Thoracic aorta (tissue), 2 donors: Measurements from ENCODE around the gene EPHA6. TPM values are rescaled to one million over a fixed set of nuclear protein-coding genes. Genes with fewer than 3 reads are reported as not detected.

Experiments
- ATAC-seq: fragments of 150-250 bp; one replicate; pipeline ENCODE4 v1.8.0; 2017; ENCODE audit warnings: low read depth; ENCODE audit not compliant: insufficient number of reproducible peaks, low FRiP score
- DNase-seq: peaks from one replicate; pipeline ENCODE4 v3.0.0-alpha.2; 2020; ENCODE audit warnings: low spot score
- H3K27ac ChIP-seq, 2 donors: fragments of 200-600 bp; sonication (generic); 1 replicate in 1 of 2; 2 replicates in 1 of 2; pipeline ENCODE4 v1.5.1; 2016; ENCODE audit warnings: mild to moderate bottlenecking in 2 of 2, moderate library complexity in 2 of 2
- H3K27me3 ChIP-seq: fragments of 200-600 bp; sonication (generic); replicated peaks from 2 replicates; pipeline ENCODE4 v1.6.0; 2016; ENCODE audit warnings: mild to moderate bottlenecking; ENCODE audit not compliant: insufficient read depth
- H3K36me3 ChIP-seq: fragments of 200-600 bp; sonication (generic); one replicate; pipeline ENCODE4 v1.5.1; 2016
- H3K4me1 ChIP-seq, 2 donors: fragments of 200-600 bp; sonication (generic); 1 replicate in 1 of 2; 2 replicates in 1 of 2; pipeline versions ENCODE4 v1.5.1 to v1.6.0; 2016; ENCODE audit warnings: low read depth in 2 of 2, mild to moderate bottlenecking in 1 of 2; ENCODE audit not compliant: control insufficient read depth in 1 of 2
- H3K4me3 ChIP-seq: fragments of 200-600 bp; sonication (generic); 2 replicates; pipeline ENCODE4 v1.5.1; 2016; ENCODE audit warnings: mild to moderate bottlenecking
- H3K9me3 ChIP-seq: fragments of 200-600 bp; sonication (generic); 2 replicates; pipeline ENCODE4 v1.5.1; 2016
- CTCF ChIP-seq: fragments of 200-600 bp; sonication (generic); IDR thresholded peaks from one replicate; pipeline ENCODE4 v1.5.1; 2019; ENCODE audit warnings: antibody characterized with exemption
- total RNA-seq, 2 donors: library from RNA; depleted of rRNA; stranded (reverse); fragments of >200 nt; gene quantifications; one replicate each; pipeline versions ENCODE4 v1.1.0 to v1.2.3, GENCODE V29; 2016

Gene EPHA6
- total RNA-seq, 2 donors from 2014 or later, result 0.71 to 3.2 TPM

GRCh38 chr3:97121386-97121785, 307.0 kb downstream of the EPHA6 start:
- Histone ChIP-seq H3K4me3 (no peak overlapping the region), H3K27ac (no peak overlapping the region), H3K36me3 (no peaks in the 10 kb centered on the region), H3K9me3 (no peaks in the 10 kb centered on the region), H3K27me3 (no peaks in the 10 kb centered on the region), H3K4me1 (no peaks in the 10 kb centered on the region)
- DNase-seq, result no peak
- TF ChIP-seq CTCF, result no peak
- ATAC-seq, result no peak

- Histone ChIP-seq H3K9me3 (no peaks in the 10 kb centered on the region), H3K36me3 (no peaks in the 10 kb centered on the region), H3K27me3 (no peaks in the 10 kb centered on the region), H3K4me1 (no peaks in the 10 kb centered on the region), H3K4me3 (no peak overlapping the region), H3K27ac (no peak overlapping the region)
- ATAC-seq (no peak), DNase-seq (no peak)
- no peak for TF ChIP-seq CTCF
These were observed 311.6 kb downstream of the EPHA6 start for GRCh38 chr3:97125902-97126499.

- Histone ChIP-seq H3K9me3 (no peaks in the 10 kb centered on the region), H3K27me3 (no peaks in the 10 kb centered on the region), H3K27ac (no peak overlapping the region), H3K4me1 (no peaks in the 10 kb centered on the region), H3K4me3 (no peak overlapping the region), H3K36me3 (no peaks in the 10 kb centered on the region)
- ATAC-seq, result no peak
- no peak for TF ChIP-seq CTCF
- no peak for DNase-seq
These were observed 317.1 kb downstream of the EPHA6 start for GRCh38 chr3:97131476-97131875.

- no peaks in the 10 kb centered on the region for H3K27me3 ChIP-seq
- ATAC-seq (no peak), DNase-seq (no peak)
- no peaks in the 10 kb centered on the region for H3K36me3 ChIP-seq
- H3K4me1 ChIP-seq, result no peaks in the 10 kb centered on the region
- peaks cover 3% of the 10 kb centered on the region for H3K9me3 ChIP-seq
- TF ChIP-seq CTCF, result no peak
- H3K27ac ChIP-seq, result no peak overlapping the region
- no peak overlapping the region for H3K4me3 ChIP-seq
These were observed 324.6 kb downstream of the EPHA6 start for GRCh38 chr3:97138914-97139541.

GRCh38 chr3:97148931-97149330, 334.5 kb downstream of the EPHA6 start:
- DNase-seq (no peak), ATAC-seq (no peak)
- no peaks in the 10 kb centered on the region for H3K36me3 ChIP-seq
- no peak overlapping the region for H3K27ac ChIP-seq
- peaks cover 10% of the 10 kb centered on the region for H3K9me3 ChIP-seq
- no peak overlapping the region for H3K4me3 ChIP-seq
- TF ChIP-seq CTCF, result no peak
- H3K27me3 ChIP-seq, result no peaks in the 10 kb centered on the region
- H3K4me1 ChIP-seq, result no peaks in the 10 kb centered on the region
